ENCODE data around the gene HYDIN.

HYDIN gene

DNA sequence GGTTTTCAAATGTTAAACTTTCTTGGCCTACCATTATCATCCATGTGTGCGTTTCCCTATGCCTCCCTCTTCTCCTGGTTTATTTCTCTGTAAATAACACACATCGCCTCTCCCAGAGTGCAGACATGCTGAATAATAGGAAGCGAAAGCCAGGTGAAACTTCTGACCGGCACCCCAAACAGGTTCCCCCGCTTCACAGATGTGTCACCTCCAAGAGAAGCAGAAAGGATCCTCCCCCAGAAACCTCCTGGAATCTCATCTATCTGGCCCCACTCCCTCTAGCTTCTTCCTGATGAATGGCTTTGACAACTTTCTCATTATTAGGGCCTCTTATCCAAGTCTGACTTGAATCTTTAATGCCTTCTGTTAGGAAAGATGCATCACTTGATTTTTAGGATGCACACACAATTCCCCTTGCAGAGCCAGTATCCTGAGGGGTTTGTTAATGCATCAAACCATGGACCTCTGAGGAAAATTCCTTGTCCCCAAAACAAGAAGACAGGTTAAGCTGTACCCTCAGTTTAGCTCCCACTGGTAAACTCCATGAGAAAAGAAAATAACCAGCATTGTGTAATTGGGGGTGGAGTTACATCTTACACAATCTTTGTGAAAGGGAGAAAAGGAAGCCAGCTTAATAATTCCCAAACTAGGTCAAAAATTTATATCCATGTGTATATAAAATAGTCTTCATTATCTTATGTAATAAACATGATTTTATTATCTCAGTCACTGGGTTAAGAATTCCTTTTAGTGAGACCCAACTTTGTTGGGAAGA lies 20.1 kb upstream of the HYDIN start:
- DNase-seq (ENCODE audit: low read depth) = no peak
- H3K4me3 ChIP-seq (ENCODE audit: low read depth, low read length) = no peak overlapping the region
- TF ChIP-seq, protein P1, sequence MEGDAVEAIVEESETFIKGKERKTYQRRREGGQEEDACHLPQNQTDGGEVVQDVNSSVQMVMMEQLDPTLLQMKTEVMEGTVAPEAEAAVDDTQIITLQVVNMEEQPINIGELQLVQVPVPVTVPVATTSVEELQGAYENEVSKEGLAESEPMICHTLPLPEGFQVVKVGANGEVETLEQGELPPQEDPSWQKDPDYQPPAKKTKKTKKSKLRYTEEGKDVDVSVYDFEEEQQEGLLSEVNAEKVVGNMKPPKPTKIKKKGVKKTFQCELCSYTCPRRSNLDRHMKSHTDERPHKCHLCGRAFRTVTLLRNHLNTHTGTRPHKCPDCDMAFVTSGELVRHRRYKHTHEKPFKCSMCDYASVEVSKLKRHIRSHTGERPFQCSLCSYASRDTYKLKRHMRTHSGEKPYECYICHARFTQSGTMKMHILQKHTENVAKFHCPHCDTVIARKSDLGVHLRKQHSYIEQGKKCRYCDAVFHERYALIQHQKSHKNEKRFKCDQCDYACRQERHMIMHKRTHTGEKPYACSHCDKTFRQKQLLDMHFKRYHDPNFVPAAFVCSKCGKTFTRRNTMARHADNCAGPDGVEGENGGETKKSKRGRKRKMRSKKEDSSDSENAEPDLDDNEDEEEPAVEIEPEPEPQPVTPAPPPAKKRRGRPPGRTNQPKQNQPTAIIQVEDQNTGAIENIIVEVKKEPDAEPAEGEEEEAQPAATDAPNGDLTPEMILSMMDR (IDR thresholded peaks at IDR 0.05; ENCODE audit: control insufficient read depth, extremely low read depth, insufficient read depth) = no peak

DNA sequence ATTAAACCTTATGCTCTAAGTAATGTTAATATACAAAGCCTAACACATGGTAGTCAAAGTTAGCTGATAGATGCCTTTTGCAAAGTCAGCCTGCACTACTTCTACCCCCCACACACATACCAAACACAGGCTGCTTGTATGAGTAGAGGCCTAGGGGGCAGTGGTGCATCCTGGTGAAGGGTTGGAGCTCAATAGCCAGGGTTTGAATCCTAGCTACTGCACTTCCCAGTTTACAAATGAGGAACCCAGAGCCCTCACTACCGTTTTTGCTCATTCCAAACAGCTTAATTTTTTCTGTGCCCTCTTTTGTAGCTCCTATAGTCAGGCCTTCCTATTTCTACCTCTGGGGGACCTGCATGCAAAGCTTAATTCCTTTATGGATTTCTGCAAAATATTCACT lies 18.9 kb upstream of the HYDIN start:
- DNase-seq (ENCODE audit: low read depth) = no peak
- no peak overlapping the region for H3K4me3 ChIP-seq (ENCODE audit: low read depth, low read length)
- TF ChIP-seq, protein P1 (IDR thresholded peaks at IDR 0.05; ENCODE audit: control insufficient read depth, extremely low read depth, insufficient read depth) = no peak

DNA sequence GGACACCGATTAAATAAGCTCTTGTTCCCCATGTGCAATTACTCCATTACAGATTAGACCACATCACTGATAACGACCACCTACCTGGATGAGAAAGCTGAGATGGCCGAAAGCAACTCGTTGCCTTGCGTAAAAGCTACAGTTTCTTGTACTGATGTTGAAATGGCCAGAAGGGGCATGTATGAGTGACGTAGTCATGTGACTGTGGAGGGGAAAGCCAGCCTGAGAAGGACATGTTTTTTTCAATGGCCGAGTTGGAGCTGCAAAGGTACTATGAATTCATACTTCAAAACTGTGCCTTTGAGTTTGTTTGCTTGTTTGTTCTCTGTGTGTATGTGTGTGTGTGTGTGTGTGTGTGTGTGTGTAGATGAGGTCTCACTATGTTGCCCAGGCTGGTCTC lies 17.0 kb upstream of the HYDIN start:
- TF ChIP-seq, protein P1 (IDR thresholded peaks at IDR 0.05; ENCODE audit: control insufficient read depth, extremely low read depth, insufficient read depth) = no peak
- H3K4me3 ChIP-seq (ENCODE audit: low read depth, low read length) = no peak overlapping the region
- no peak for DNase-seq (ENCODE audit: low read depth)

DNA sequence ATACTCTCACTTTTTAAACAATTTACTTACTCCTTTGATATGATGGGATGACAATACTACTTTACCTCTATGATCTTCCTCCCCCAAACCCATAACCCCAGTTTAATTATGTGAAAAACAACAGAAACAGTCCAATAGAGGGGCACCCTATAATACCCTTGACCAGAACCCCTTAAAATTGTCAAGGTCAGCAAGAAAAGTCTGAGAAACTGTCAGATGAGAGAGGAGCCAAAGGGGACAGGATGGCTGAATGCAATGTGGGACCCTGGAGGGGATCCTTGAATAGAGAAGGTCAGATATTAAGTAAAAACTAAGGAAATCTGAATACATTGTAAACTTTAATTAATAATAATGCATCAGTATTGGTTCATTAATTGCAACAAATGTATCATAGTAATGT lies 15.8 kb upstream of the HYDIN start:
- H3K4me3 ChIP-seq (ENCODE audit: low read depth, low read length) = no peak overlapping the region
- no peak for DNase-seq (ENCODE audit: low read depth)
- TF ChIP-seq, protein P1 (IDR thresholded peaks at IDR 0.05; ENCODE audit: control insufficient read depth, extremely low read depth, insufficient read depth) = no peak

DNA sequence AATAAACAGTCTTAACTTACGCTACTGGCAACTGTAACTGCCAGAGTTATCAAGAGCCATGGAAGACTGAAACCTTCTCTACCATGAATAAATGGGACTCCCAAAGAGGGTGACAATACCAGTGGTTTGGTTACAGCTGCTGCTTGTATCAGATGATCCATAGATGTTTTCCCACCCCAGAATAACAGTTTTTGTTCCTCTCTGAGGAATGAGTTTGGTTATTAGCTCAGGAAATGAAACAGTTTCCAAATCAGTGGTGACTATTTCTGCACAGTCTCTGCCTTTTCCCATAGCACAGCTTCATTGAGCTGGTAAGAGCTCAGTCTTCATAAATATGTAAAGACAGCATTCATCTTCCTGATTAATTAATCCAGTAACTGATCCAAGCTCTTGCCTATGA lies 14.0 kb upstream of the HYDIN start:
- no peak for DNase-seq (ENCODE audit: low read depth)
- TF ChIP-seq, protein P1 (IDR thresholded peaks at IDR 0.05; ENCODE audit: control insufficient read depth, extremely low read depth, insufficient read depth) = no peak
- H3K4me3 ChIP-seq (ENCODE audit: low read depth, low read length) = no peak overlapping the region

DNA sequence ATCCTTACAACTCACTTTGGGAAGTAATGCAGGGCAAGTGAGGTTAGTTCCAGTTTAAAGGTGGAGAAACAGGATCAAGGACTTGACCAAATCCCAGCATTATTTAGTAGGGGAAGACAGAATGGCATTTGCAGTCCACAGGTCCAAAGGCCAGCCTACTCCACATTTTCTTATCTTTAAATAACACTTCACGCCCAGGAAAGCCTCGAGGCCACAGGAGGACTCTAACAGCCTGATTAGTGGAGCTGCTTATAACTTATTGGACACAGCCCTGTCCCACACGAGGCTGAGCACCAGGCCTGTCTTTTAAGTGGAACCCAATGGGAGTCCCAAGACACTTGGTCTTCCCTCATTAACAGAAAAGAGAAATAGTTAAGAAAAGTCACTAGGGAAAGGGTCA lies 12.1 kb upstream of the HYDIN start:
- DNase-seq (ENCODE audit: low read depth) = no peak
- H3K4me3 ChIP-seq (ENCODE audit: low read depth, low read length) = no peak overlapping the region
- TF ChIP-seq, protein P1 (IDR thresholded peaks at IDR 0.05; ENCODE audit: control insufficient read depth, extremely low read depth, insufficient read depth) = no peak

DNA sequence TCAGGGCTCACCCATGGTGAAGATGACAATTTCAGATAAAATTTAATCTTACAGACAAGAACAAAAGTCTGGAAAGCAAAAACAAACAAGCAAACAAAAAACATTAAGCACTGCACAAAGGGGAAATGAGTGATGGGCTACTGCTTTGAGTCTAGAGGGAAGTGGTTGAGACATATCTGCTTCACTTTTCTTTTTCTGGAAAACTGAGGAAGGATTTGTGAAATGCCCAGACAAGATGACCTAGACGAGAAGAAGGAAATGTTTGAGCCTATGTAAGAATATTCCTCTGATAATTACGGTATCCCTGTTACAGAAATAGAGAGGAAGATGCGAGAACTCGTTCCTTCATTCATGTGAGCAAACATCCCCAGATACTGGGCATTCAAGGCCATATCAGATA lies 11.5 kb upstream of the HYDIN start:
- no peak overlapping the region for H3K4me3 ChIP-seq (ENCODE audit: low read depth, low read length)
- TF ChIP-seq, protein P1 (IDR thresholded peaks at IDR 0.05; ENCODE audit: control insufficient read depth, extremely low read depth, insufficient read depth) = no peak
- no peak for DNase-seq (ENCODE audit: low read depth)

Measured in LNCaP clone FGC (cell line).